Calu3 (cell line): Measurements from ENCODE around the gene CYP11A1. TPM values are rescaled to one million over a fixed set of nuclear protein-coding genes. Genes with fewer than 3 reads are reported as not detected.
A peak's percentile ranks its signal among the peaks of the same experiment; 100 is the strongest.

Experiments
- Bru-seq: library from RNA; stranded (reverse); fragments of 400-500 nt; gene quantifications from one replicate; lab custom pipeline; 2021; lab: Mats Ljungman, UMichigan
- BruChase-seq, 2 experiments: library from RNA; stranded (reverse); fragments of 400-500 nt; gene quantifications; one replicate each; lab custom pipeline; 2021; lab: Mats Ljungman, UMichigan
- BruUV-seq: library from RNA; stranded (reverse); fragments of 400-500 nt; replicated peaks from 2 replicates; lab custom pipeline; 2021; lab: Mats Ljungman, UMichigan
- CTCF ChIA-PET: fragments of 300-600 bp; sonication (Branson Sonifier 250); formaldehyde crosslinking; loops from one replicate; lab custom pipeline; 2022; ENCODE audit warnings: antibody characterized with exemption; lab: Charles Lee
- DNase-seq: peaks from one replicate; pipeline ENCODE4 v3.0.0; 2022
- H3K27ac Mint-ChIP-seq: one replicate; pipeline ENCODE4 v1.8.0; 2022; ENCODE audit warnings: mixed read lengths; ENCODE audit not compliant: unreplicated experiment
- H3K27me3 Mint-ChIP-seq: one replicate; pipeline ENCODE4 v1.8.0; 2022; ENCODE audit warnings: mixed read lengths; ENCODE audit not compliant: unreplicated experiment
- H3K36me3 Mint-ChIP-seq: one replicate; pipeline ENCODE4 v1.8.0; 2022; ENCODE audit warnings: mild to moderate bottlenecking, moderate library complexity, mixed read lengths; ENCODE audit not compliant: insufficient read depth, unreplicated experiment
- H3K4me1 Mint-ChIP-seq: one replicate; pipeline ENCODE4 v1.8.0; 2022; ENCODE audit warnings: mild to moderate bottlenecking, low read depth, mixed read lengths; ENCODE audit not compliant: unreplicated experiment
- H3K4me3 Mint-ChIP-seq: one replicate; pipeline ENCODE4 v1.8.0; 2022; ENCODE audit warnings: mild to moderate bottlenecking, low read depth, moderate library complexity, mixed read lengths; ENCODE audit not compliant: unreplicated experiment
- H3K9me3 Mint-ChIP-seq: one replicate; pipeline ENCODE4 v1.8.0; 2022; ENCODE audit warnings: low read depth, mixed read lengths; ENCODE audit not compliant: unreplicated experiment
- intact Hi-C: fragments of 100-400 bp; cut with micrococcal nuclease; formaldehyde crosslinking; loops from one replicate; pipeline ENCODE4 v1.10.0; 2022; ENCODE audit not compliant: unreplicated experiment
- long read RNA-seq: library from polyadenylated mRNA; stranded (forward); transcript quantifications from one replicate; pipeline ENCODE4 v2.0.0, GENCODE V29; 2022
- total RNA-seq: library from RNA; stranded (reverse); gene quantifications from 2 replicates; pipeline ENCODE4 v1.2.3, GENCODE V29; 2022
- TF ChIP-seq, protein P1 (sequence below): fragments of 200-600 bp; IDR thresholded peaks from one replicate; pipeline ENCODE4 v1.8.0; 2022; ENCODE audit warnings: antibody characterized with exemption; ENCODE audit not compliant: unreplicated experiment

The CYP11A1 gene
- total RNA-seq (not detected in 2 replicates), Bru-seq, nascent RNA (percentile 10 among the genes with signal in this experiment), BruChase-seq, experiment 1, labeled RNA remaining after a 6-hour chase (percentile 18 among the genes with signal in this experiment), BruChase-seq, experiment 2, labeled RNA remaining after a 2-hour chase (percentile 19 among the genes with signal in this experiment)
- long read RNA-seq = 0 reads

- H3K27me3 Mint-ChIP-seq = peaks cover 100% of the 10 kb centered on the region
- BruUV-seq = no TSS peak
- intact Hi-C loops = no loop called here
- no peaks in the 10 kb centered on the region for H3K9me3 Mint-ChIP-seq
- no peak within 1 kb of the TSS for H3K27ac Mint-ChIP-seq
- no peak for DNase-seq
- CTCF ChIA-PET = interaction anchor here (0.6 kb wide), 1 partner anchor 385 kb away, joined by 6 read pairs; no protein-coding TSS in a partner anchor
- no peak within 1 kb of the TSS for H3K4me3 Mint-ChIP-seq
- H3K4me1 Mint-ChIP-seq = peaks cover 10% of the 10 kb centered on the region
- H3K36me3 Mint-ChIP-seq = no peaks in the 10 kb centered on the region
- TF ChIP-seq, protein P1, sequence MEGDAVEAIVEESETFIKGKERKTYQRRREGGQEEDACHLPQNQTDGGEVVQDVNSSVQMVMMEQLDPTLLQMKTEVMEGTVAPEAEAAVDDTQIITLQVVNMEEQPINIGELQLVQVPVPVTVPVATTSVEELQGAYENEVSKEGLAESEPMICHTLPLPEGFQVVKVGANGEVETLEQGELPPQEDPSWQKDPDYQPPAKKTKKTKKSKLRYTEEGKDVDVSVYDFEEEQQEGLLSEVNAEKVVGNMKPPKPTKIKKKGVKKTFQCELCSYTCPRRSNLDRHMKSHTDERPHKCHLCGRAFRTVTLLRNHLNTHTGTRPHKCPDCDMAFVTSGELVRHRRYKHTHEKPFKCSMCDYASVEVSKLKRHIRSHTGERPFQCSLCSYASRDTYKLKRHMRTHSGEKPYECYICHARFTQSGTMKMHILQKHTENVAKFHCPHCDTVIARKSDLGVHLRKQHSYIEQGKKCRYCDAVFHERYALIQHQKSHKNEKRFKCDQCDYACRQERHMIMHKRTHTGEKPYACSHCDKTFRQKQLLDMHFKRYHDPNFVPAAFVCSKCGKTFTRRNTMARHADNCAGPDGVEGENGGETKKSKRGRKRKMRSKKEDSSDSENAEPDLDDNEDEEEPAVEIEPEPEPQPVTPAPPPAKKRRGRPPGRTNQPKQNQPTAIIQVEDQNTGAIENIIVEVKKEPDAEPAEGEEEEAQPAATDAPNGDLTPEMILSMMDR = no peak
These were observed at the start of gene CYP11A1 for GRCh38 chr15:74367296-74367854. TSS of gene CYP11A1 (minus strand) at chr15:74367646. CDS start at chr15:74367585, 61 bp downstream.

DNA sequence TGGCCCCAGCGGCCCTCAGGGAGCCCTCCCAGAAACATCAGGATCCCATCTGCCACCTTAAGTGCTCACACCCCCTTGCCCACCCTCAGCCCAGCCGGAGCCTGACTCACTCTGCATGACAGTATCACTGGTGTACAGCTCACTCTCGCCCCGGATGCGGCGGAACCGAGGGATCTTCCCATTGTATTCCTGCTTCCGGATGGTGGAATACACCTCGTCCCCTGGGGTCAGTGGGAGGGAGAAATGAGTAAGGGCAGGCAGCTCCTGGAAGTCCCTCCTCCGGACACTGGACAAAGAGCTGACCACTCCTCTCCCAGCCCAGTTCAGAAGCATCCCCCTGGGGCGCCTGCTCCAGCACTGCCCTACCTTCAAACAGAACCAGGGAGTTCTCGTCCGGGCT is 49.8 kb upstream of the CYP11A1 start:
- Mint-ChIP-seq H3K27me3 (no peaks in the 10 kb centered on the region), H3K9me3 (no peaks in the 10 kb centered on the region), H3K4me1 (peaks cover 35% of the 10 kb centered on the region), H3K27ac (no peak overlapping the region), H3K36me3 (peaks cover 67% of the 10 kb centered on the region), H3K4me3 (no peak overlapping the region)
- no TSS peak for BruUV-seq
- TF ChIP-seq, protein P1 = no peak
- no peak for DNase-seq
- intact Hi-C loops = no loop called here
- CTCF ChIA-PET = no interaction called here

DNA sequence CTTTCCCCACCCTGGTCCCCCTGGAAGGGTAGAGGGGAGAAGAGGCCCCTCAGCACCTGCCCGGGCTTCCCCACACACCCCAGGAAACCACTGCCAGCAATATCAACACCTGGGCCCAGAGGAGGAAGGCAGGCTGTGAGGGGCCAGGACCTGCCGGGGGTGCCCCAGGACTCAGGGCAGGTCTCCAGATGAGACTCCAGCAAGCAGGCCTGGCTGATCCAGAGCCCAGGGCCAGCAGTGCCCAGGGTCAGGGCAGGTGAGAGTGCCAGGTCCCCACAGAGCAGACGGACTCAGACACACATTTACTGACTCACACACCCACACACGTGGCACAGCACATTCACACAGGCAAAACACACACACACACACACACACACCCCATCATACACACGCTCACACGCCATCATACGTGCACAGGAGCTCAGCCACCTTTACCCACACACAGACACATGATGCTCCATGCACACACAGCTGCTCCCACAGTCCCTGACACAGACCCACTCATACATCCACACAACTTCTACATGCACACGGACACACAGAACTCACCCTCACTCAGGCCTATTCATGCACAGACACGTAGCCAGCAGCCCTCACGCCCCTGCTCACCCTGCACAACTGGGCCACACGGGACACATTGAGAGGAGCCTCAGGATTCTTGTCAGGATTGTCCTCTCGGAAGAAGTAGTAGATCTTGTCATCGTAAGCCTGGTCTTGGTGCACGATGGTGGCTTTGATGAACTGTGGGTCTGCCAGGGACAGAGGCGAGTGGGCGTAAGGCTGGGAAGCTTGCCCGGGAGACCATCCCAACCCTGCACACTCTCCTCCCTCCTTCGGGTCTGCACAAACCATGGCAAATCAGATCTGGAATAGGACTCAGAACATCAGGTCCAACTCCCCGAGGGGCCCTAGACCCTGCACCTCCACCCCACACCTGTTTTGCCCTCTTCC is 48.8 kb upstream of the CYP11A1 start:
- H3K36me3 Mint-ChIP-seq = peaks cover 62% of the 10 kb centered on the region
- H3K27me3 Mint-ChIP-seq = no peaks in the 10 kb centered on the region
- DNase-seq = no peak
- TF ChIP-seq, protein P1 = no peak
- no peaks in the 10 kb centered on the region for H3K9me3 Mint-ChIP-seq
- no peak overlapping the region for H3K27ac Mint-ChIP-seq
- no peak overlapping the region for H3K4me3 Mint-ChIP-seq
- BruUV-seq = no TSS peak
- peaks cover 25% of the 10 kb centered on the region for H3K4me1 Mint-ChIP-seq
- CTCF ChIA-PET = no interaction called here
- intact Hi-C loops = no loop called here

DNA sequence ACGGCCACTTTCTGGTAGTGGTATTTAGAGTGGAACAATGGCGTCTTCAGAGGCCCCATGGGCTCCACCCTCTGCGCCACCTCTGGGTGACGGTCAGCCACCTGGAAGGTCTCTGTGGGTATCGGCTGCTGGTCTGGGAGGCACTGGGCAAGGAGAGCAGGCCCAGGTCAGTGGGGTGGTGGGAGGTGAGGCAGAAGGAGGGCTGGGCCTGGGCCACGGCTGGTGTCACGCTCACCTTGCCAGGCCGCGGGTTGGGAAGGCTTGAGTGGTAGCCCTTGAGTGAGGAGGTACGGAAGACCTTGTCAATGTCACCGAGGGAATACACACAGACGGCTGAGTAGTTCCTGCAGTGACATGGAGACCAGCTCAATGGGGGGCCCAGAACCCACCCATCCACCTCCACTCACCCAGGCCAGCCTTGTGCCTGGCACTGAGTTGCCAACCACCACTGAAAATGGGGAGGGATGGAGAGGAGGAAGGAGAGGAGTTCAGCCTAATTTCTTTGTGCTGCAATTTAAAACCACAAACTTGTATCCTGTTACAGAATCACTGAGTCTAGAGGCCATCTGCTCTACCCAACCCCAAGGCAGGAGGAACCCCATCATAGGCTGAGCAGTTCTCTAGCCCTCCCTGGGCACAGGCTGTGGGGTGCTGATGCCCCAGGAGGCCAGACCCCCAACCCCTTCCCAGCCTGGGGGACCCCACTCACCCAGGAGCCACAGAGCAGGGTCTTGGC is 47.3 kb upstream of the CYP11A1 start:
- intact Hi-C loops = no loop called here
- CTCF ChIA-PET = no interaction called here
- TF ChIP-seq, protein P1 = no peak
- DNase-seq = no peak
- no peak overlapping the region for H3K4me3 Mint-ChIP-seq
- H3K4me1 Mint-ChIP-seq = peaks cover 10% of the 10 kb centered on the region
- no TSS peak for BruUV-seq
- peaks cover 66% of the 10 kb centered on the region for H3K36me3 Mint-ChIP-seq
- H3K27me3 Mint-ChIP-seq = no peaks in the 10 kb centered on the region
- peak overlapping the region; percentile 46 for H3K27ac Mint-ChIP-seq
- no peaks in the 10 kb centered on the region for H3K9me3 Mint-ChIP-seq
